Neuronal stem cell (in vitro differentiated cells): ENCODE results near the gene PBX4.
A peak's percentile ranks its signal among the peaks of the same experiment; 100 is the strongest.

Source experiments
- DNase-seq: peaks from one replicate; pipeline ENCODE4 v3.0.0-alpha.2; 2013; ENCODE audit warnings: low spot score
- H2AFZ ChIP-seq: one replicate; pipeline ENCODE4 v1.6.1; 2013; ENCODE audit warnings: mild to moderate bottlenecking, low read length, inconsistent platforms
- H2AK5ac ChIP-seq: 2 replicates; pipeline ENCODE4 v1.6.1; 2013; ENCODE audit warnings: low read depth, mild to moderate bottlenecking, inconsistent platforms, low read length, moderate library complexity, mixed read lengths
- H2BK120ac ChIP-seq: 2 replicates; pipeline ENCODE4 v1.6.1; 2013; ENCODE audit warnings: low read depth, mild to moderate bottlenecking, inconsistent platforms, low read length, moderate library complexity, mixed read lengths
- H2BK12ac ChIP-seq: one replicate; pipeline ENCODE4 v1.6.1; 2013; ENCODE audit warnings: low read length, inconsistent platforms
- H2BK15ac ChIP-seq: 2 replicates; pipeline ENCODE4 v1.6.1; 2013; ENCODE audit warnings: mild to moderate bottlenecking, low read length, inconsistent platforms, mixed read lengths
- H2BK5ac ChIP-seq: one replicate; pipeline ENCODE4 v1.6.1; 2013; ENCODE audit warnings: inconsistent platforms, mild to moderate bottlenecking, low read length, moderate library complexity
- H3K14ac ChIP-seq: one replicate; pipeline ENCODE4 v1.6.1; 2013; ENCODE audit warnings: low read length, inconsistent platforms
- H3K18ac ChIP-seq: 2 replicates; pipeline ENCODE4 v1.6.1; 2013; ENCODE audit warnings: low read length, inconsistent platforms
- H3K23ac ChIP-seq: 2 replicates; pipeline ENCODE4 v1.6.1; 2013; ENCODE audit warnings: low read depth, mild to moderate bottlenecking, mixed read lengths, low read length, inconsistent platforms; ENCODE audit not compliant: poor library complexity
- H3K27ac ChIP-seq: replicated peaks from 3 replicates; pipeline ENCODE4 v1.5.1; 2013; ENCODE audit warnings: low read length, inconsistent platforms
- H3K27me3 ChIP-seq, 3 experiments: 2 replicates each; pipeline ENCODE4 v1.6.1; 2013; ENCODE audit warnings: low read length in 3 of 3, mild to moderate bottlenecking in 2 of 3, inconsistent platforms in 1 of 3, low read depth in 1 of 3, mixed read lengths in 1 of 3, moderate library complexity in 1 of 3; ENCODE audit not compliant: control insufficient read depth in 3 of 3, insufficient read depth in 3 of 3
- H3K36me3 ChIP-seq, 2 donors: replicated peaks in 1 of 2; 2 replicates each; pipeline ENCODE4 v1.6.1; 2013; ENCODE audit warnings: low read length in 2 of 2; ENCODE audit not compliant: control insufficient read depth in 2 of 2, insufficient read depth in 2 of 2
- H3K4ac ChIP-seq: 2 replicates; pipeline ENCODE4 v1.6.1; 2013; ENCODE audit warnings: inconsistent platforms, mild to moderate bottlenecking, low read length, moderate library complexity
- H3K4me1 ChIP-seq, 2 donors: 1 replicate in 1 of 2; 2 replicates in 1 of 2; pipeline ENCODE4 v1.6.1; 2013; ENCODE audit warnings: low read length in 2 of 2, low read depth in 1 of 2; ENCODE audit not compliant: control insufficient read depth in 2 of 2, insufficient read depth in 1 of 2
- H3K4me2 ChIP-seq: one replicate; pipeline ENCODE4 v1.6.1; 2013; ENCODE audit warnings: mild to moderate bottlenecking, low read length, inconsistent platforms; ENCODE audit not compliant: insufficient read depth, poor library complexity, severe bottlenecking
- H3K4me3 ChIP-seq, 2 donors: 2 replicates each; pipeline ENCODE4 v1.5.1; 2013; ENCODE audit warnings: low read length in 2 of 2, mild to moderate bottlenecking in 2 of 2, inconsistent platforms in 1 of 2, moderate library complexity in 1 of 2
- H3K79me1 ChIP-seq: one replicate; pipeline ENCODE4 v1.6.1; 2013; ENCODE audit warnings: low read depth, mild to moderate bottlenecking, inconsistent platforms, low read length, moderate library complexity
- H3K9ac ChIP-seq: one replicate; pipeline ENCODE4 v1.6.1; 2013; ENCODE audit warnings: mild to moderate bottlenecking, low read depth, low read length, inconsistent platforms; ENCODE audit not compliant: poor library complexity
- H3K9me3 ChIP-seq, 2 donors: replicated peaks in 1 of 2; 2 replicates each; pipeline versions ENCODE3 to v1.6.1; 2013; ENCODE audit warnings: low read length in 2 of 2, mild to moderate bottlenecking in 2 of 2, inconsistent platforms in 1 of 2, low read depth in 1 of 2, mixed read lengths in 1 of 2, moderate library complexity in 1 of 2; ENCODE audit not compliant: control insufficient read depth in 2 of 2, insufficient read depth in 1 of 2
- H4K8ac ChIP-seq: one replicate; pipeline ENCODE4 v1.6.1; 2013; ENCODE audit warnings: low read depth, mild to moderate bottlenecking, inconsistent platforms, low read length, moderate library complexity
- H4K91ac ChIP-seq: one replicate; pipeline ENCODE4 v1.6.1; 2013; ENCODE audit warnings: low read length, low read depth, mild to moderate bottlenecking, inconsistent platforms; ENCODE audit not compliant: poor library complexity
- WGBS, 2 donors: extraction: QIAGEN DNeasy Blood & Tissue Kit; methylation state at CpG; one replicate each; pipeline ENCODE4 v1.1.7; 2013; ENCODE audit warnings: missing lambda C conversion rate in 2 of 2, mixed read lengths in 1 of 2; ENCODE audit not compliant: insufficient read length in 2 of 2, insufficient replicate concordance in 1 of 2; ENCODE audit errors: extremely low coverage in 2 of 2; 5-methylcytosine and 5-hydroxymethylcytosine counted together

The PBX4 gene

DNA sequence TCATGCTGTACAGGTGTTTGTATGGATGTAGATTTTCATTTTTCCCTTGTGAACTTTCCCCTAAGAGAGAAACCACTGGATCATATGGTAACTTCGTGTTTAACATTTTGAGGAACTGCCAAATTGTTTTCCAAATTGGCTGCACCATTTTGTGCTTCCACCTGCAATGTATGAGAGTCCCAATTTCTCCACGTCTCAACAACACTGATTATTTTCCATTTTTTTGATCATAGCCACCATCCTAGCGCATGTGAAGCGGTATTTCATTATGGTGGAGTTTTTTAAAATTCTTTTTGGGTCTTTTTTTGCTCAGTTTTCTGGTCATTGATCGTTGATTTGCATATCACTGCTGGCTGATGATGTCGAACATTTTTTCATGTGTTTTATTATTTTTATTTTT, 97.5 kb downstream of the PBX4 start:
- Histone ChIP-seq H2BK120ac (no peak overlapping the region), H3K18ac (no peak overlapping the region), H3K9me3 (no peaks in the 10 kb centered on the region), H2AFZ (no peak overlapping the region), H2BK15ac (no peak overlapping the region), H3K9ac (no peak overlapping the region), H3K27me3 (no peaks in the 10 kb centered on the region), H3K23ac (no peak overlapping the region), H3K36me3 (peaks cover 10 to 62% of the 10 kb centered on the region in 2 donors), H2BK12ac (no peak overlapping the region), H3K79me1 (peaks cover 16% of the 10 kb centered on the region), H2BK5ac (no peak overlapping the region), H2AK5ac (no peak overlapping the region), H3K27ac (no peak overlapping the region), H3K4me2 (no peak overlapping the region), H4K91ac (no peak overlapping the region), H3K14ac (no peak overlapping the region), H3K4ac (no peak overlapping the region), H3K4me3 (no peak overlapping the region), H3K4me1 (peaks cover 11% of the 10 kb centered on the region in 2 donors), H4K8ac (no peak overlapping the region)
- WGBS, 2 donors: no CpG with 5 or more reads among the region's 6 CpGs
- no peak for DNase-seq

DNA sequence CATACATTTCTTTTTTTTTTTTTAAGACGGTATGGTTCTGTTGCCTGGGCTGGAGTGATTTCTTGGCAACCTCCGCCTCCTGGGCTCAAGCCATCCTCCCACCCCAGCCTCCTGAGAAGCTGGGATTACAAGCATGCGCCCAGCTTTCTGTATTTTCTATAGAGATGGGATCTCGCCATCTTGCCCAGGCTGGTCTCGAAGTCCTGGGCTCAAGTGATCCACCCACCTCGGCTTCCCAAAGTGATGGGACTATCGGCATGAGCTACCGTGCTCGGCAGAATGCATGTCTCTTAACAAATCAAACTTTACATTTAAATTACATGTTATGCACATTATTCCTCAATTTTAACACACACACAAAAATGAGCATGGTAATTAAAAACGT, 101.3 kb downstream of the PBX4 start:
- H3K9ac ChIP-seq: no peak overlapping the region
- peaks cover 11% of the 10 kb centered on the region for H3K79me1 ChIP-seq
- H3K27me3 ChIP-seq: no peaks in the 10 kb centered on the region
- H2BK5ac ChIP-seq: no peak overlapping the region
- H4K91ac ChIP-seq: no peak overlapping the region
- H3K4me3 ChIP-seq: peak overlapping the region in 1 of 2 donors; percentile 99
- DNase-seq: no peak
- no peak overlapping the region for H3K14ac ChIP-seq
- WGBS, 2 donors: no CpG with 5 or more reads among the region's 10 CpGs
- no peak overlapping the region for H3K4me2 ChIP-seq
- no peak overlapping the region for H2BK12ac ChIP-seq
- H2BK15ac ChIP-seq: no peak overlapping the region
- H3K18ac ChIP-seq: no peak overlapping the region
- no peak overlapping the region for H2AK5ac ChIP-seq
- no peak overlapping the region for H3K4ac ChIP-seq
- no peak overlapping the region for H2AFZ ChIP-seq
- H3K36me3 ChIP-seq: peaks cover 10 to 36% of the 10 kb centered on the region in 2 donors
- H3K27ac ChIP-seq: no peak overlapping the region
- H2BK120ac ChIP-seq: no peak overlapping the region
- H4K8ac ChIP-seq: no peak overlapping the region
- peaks cover 5% of the 10 kb centered on the region in 2 donors for H3K9me3 ChIP-seq
- peaks cover 3 to 4% of the 10 kb centered on the region in 2 donors for H3K4me1 ChIP-seq
- no peak overlapping the region for H3K23ac ChIP-seq

DNA sequence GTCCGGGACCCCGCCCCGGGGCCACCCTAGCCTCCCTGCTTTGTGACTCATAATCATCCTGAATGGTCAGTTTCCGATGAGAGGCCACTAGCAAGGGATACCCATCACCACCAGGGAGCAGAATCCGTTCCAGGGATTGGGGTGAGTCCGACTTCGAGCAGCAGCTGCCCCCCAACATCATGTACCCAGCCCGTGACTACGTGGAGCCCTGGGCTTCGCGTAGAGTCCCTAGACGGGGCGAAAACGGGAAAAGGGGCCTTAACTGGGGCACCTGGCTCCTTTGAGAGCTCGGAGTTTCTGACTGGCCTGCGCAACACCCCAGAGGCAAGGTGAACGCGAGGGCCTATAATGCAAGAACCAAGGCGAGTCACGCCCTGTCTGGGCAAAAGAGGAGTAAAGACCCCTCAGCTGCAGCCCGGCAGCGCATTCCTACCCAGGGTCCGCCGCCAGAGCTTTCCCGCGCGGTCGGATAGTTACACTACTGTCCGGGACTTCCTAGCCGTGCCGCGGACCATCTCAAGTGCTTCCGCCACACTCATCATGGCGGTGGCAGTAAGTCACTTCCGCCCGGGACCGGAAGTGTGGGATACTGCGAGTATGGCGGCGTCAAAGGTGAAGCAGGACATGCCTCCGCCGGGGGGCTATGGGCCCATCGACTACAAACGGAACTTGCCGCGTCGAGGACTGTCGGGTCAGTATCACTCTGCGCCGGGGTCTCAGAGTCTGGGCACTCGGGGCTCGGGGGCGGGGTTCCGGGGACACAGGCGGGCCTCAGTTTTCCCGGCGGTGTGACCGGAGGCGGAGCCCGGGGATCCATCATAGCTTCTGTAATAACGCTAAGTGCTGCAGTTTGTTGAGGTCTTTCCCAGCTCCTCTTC, 102.6 kb downstream of the PBX4 start, which contains the start of gene NDUFA13:
Gene NDUFA13, plus strand, starts transcription at position 584 of the 878 bp plus-strand sequence. Its CDS starts 14 bp downstream, at position 598.
- H3K14ac ChIP-seq: no peak within 1 kb of the TSS
- H3K23ac ChIP-seq: peak within 1 kb of the TSS; percentile 95
- peaks cover 10 to 34% of the 10 kb centered on the region in 2 donors for H3K36me3 ChIP-seq
- peak within 1 kb of the TSS; percentile 66 for H2BK5ac ChIP-seq
- peak; percentile 94 for DNase-seq
- peak within 1 kb of the TSS; percentile 80 to 99 for H3K4me3 ChIP-seq
- no peak within 1 kb of the TSS for H2BK12ac ChIP-seq
- no peak within 1 kb of the TSS for H3K4ac ChIP-seq
- H3K9me3 ChIP-seq: peaks cover 5% of the 10 kb centered on the region in 2 donors
- no peak within 1 kb of the TSS for H3K27ac ChIP-seq
- no CpG with 5 or more reads among the region's 61 CpGs for WGBS, 2 donors
- H3K4me2 ChIP-seq: peak within 1 kb of the TSS; percentile 72
- no peaks in the 10 kb centered on the region for H3K27me3 ChIP-seq
- H2AK5ac ChIP-seq: peak within 1 kb of the TSS; percentile 90
- H2BK120ac ChIP-seq: peak within 1 kb of the TSS; percentile 7
- no peak within 1 kb of the TSS for H2BK15ac ChIP-seq
- peak within 1 kb of the TSS; percentile 69 for H3K18ac ChIP-seq
- no peak within 1 kb of the TSS for H4K91ac ChIP-seq
- H4K8ac ChIP-seq: peak within 1 kb of the TSS; percentile 92
- peaks cover 11% of the 10 kb centered on the region for H3K79me1 ChIP-seq
- H2AFZ ChIP-seq: peak within 1 kb of the TSS; percentile 93
- peaks cover 3 to 4% of the 10 kb centered on the region in 2 donors for H3K4me1 ChIP-seq
- H3K9ac ChIP-seq: peak within 1 kb of the TSS; percentile 82

DNA sequence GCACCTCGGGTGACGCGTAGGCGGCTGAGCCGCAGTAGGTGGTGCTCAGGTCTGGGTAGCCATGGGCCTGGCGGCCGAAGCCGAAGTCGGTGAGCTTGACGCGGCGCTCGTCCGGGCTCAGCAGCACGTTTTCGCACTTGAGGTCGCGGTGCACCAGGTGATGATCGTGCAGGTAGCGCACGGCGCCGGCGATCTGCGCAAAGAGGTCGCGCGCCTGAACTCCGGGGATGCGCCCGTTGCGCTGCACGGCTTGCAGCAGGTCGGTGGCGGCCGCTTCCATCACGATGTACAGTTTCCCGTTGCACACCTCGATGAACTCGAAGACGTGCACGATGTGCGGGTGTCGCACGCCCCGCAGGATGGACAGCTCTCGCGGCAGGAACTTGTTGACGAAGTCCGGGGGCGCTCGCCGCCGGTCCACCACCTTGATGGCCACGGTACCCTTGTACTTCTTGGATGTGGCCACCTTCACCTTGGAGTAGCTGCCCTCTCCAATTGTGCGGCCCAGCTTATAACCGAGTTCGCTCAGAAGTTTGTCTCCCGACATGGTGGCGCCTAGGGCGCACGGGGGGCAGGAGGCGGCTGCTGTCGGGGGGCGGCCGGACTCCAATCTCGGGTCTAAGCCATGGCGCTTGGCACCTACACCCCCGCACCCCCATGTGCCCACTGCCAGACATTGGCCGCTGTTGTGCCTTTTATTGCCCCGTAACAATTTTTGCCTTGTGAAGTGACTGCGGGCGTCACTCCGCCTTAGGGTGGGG, 103.4 kb downstream of the PBX4 start, which contains the start of gene TSSK6:
Gene TSSK6, minus strand, starts transcription at position 668 of the 761 bp plus-strand sequence. Its CDS starts 121 bp downstream, at position 547.
- no CpG with 5 or more reads among the region's 74 CpGs for WGBS, 2 donors
- peak within 1 kb of the TSS; percentile 66 for H2BK5ac ChIP-seq
- H3K36me3 ChIP-seq: peaks cover 7 to 25% of the 10 kb centered on the region in 2 donors
- no peak within 1 kb of the TSS for H4K91ac ChIP-seq
- no peak within 1 kb of the TSS for H2BK15ac ChIP-seq
- H3K27me3 ChIP-seq: no peaks in the 10 kb centered on the region
- no peak for DNase-seq
- H3K9ac ChIP-seq: peak within 1 kb of the TSS; percentile 82
- no peak within 1 kb of the TSS for H2BK12ac ChIP-seq
- H3K18ac ChIP-seq: peak within 1 kb of the TSS; percentile 69
- peak within 1 kb of the TSS; percentile 7 for H2BK120ac ChIP-seq
- peaks cover 3 to 4% of the 10 kb centered on the region in 2 donors for H3K4me1 ChIP-seq
- no peak within 1 kb of the TSS for H3K27ac ChIP-seq
- H3K14ac ChIP-seq: peak within 1 kb of the TSS; percentile 38
- H3K4me3 ChIP-seq: peak within 1 kb of the TSS; percentile 80 to 99
- H4K8ac ChIP-seq: peak within 1 kb of the TSS; percentile 92
- peak within 1 kb of the TSS; percentile 93 for H2AFZ ChIP-seq
- peak within 1 kb of the TSS; percentile 90 for H2AK5ac ChIP-seq
- H3K79me1 ChIP-seq: peaks cover 8% of the 10 kb centered on the region
- peak within 1 kb of the TSS; percentile 95 for H3K23ac ChIP-seq
- H3K4me2 ChIP-seq: peak within 1 kb of the TSS; percentile 72
- peaks cover 5% of the 10 kb centered on the region in 2 donors for H3K9me3 ChIP-seq
- no peak within 1 kb of the TSS for H3K4ac ChIP-seq
